GM12878 (cell line): ENCODE results near the gene CD33. TPM values are rescaled to one million over a fixed set of nuclear protein-coding genes. Genes with fewer than 3 reads are reported as not detected.

ENCODE experiments used
- ATAC-seq: fragments of 200-7000 bp; cut with Tn5 transposase; 3 replicates; pipeline ENCODE4 v1.9.1; 2020; ENCODE audit warnings: mild to moderate bottlenecking, moderate library complexity
- BruUV-seq: library from RNA; stranded (reverse); fragments of 400-500 nt; replicated peaks from 2 replicates; lab custom pipeline; 2021; lab: Mats Ljungman, UMichigan
- CTCF ChIA-PET: fragments of 300-600 bp; sonication (Branson Sonifier 250); formaldehyde crosslinking; extraction: SDS; loops from one replicate; lab custom pipeline; 2021; ENCODE audit warnings: inconsistent platforms; lab: Yijun Ruan, JAX
- POLR2A ChIA-PET: fragments of 350-600 bp; formaldehyde crosslinking; extraction: SDS; loops from one replicate; lab custom pipeline; 2021; ENCODE audit warnings: inconsistent platforms; lab: Charles Lee
- RAD21 ChIA-PET: fragments of 300-600 bp; sonication (Branson Sonifier 250); formaldehyde crosslinking; loops from one replicate; lab custom pipeline; 2023; ENCODE audit warnings: antibody characterized with exemption; ENCODE audit not compliant: unreplicated experiment; lab: Charles Lee
- SMC1A ChIA-PET: fragments of 300-600 bp; sonication (Branson Sonifier 250); formaldehyde crosslinking; loops from one replicate; lab custom pipeline; 2023; ENCODE audit not compliant: unreplicated experiment, uncharacterized antibody; lab: Charles Lee
- DNase-seq: peaks from one replicate; pipeline ENCODE4 v3.0.0-alpha.2; 2011; ENCODE audit warnings: low read depth, low spot score
- FAIRE-seq: peaks from 3 replicates; lab custom pipeline; 2011; peaks lifted over from hg19 to GRCh38; lab: Jason Lieb, UNC
- H2AFZ ChIP-seq: 2 replicates; pipeline ENCODE4 v1.6.0; 2011; ENCODE audit warnings: low read depth, low read length, control low read depth; ENCODE audit not compliant: control insufficient read depth
- H3K27ac ChIP-seq: 2 replicates; pipeline ENCODE4 v1.5.1; 2011; ENCODE audit warnings: control low read depth; ENCODE audit not compliant: control insufficient read depth, insufficient read depth
- H3K27me3 ChIP-seq, 2 experiments: replicated peaks in 1 of 2; 2 replicates each; pipeline versions ENCODE4 v1.6.0 to v1.6.1; 2011; ENCODE audit warnings: low read length in 1 of 2; ENCODE audit not compliant: control insufficient read depth in 2 of 2, insufficient read depth in 2 of 2
- H3K36me3 ChIP-seq, 2 experiments: 2 replicates each; pipeline ENCODE4 v1.5.1; 2011; ENCODE audit warnings: low read length in 1 of 2; ENCODE audit not compliant: control insufficient read depth in 2 of 2, insufficient read depth in 2 of 2
- H3K4me1 ChIP-seq: 2 replicates; pipeline ENCODE4 v1.6.1; 2011; ENCODE audit warnings: mild to moderate bottlenecking, low read length, moderate library complexity, mixed read lengths; ENCODE audit not compliant: control insufficient read depth, insufficient read depth
- H3K4me2 ChIP-seq: 2 replicates; pipeline ENCODE4 v1.6.0; 2011; ENCODE audit warnings: control low read depth; ENCODE audit not compliant: control insufficient read depth, insufficient read depth
- H3K4me3 ChIP-seq: fragments of 200-600 bp; sonication (generic); 2 replicates; pipeline ENCODE4 v1.5.1; 2016
- H3K79me2 ChIP-seq: 2 replicates; pipeline ENCODE4 v1.6.0; 2011; ENCODE audit warnings: low read length; ENCODE audit not compliant: control insufficient read depth, insufficient read depth
- H3K9ac ChIP-seq: 2 replicates; pipeline ENCODE4 v1.8.0; 2011; ENCODE audit warnings: low read length, control low read depth, mixed read lengths; ENCODE audit not compliant: control insufficient read depth, insufficient read depth
- H3K9me3 ChIP-seq: replicated peaks from 3 replicates; pipeline ENCODE4 v1.5.1; 2011; ENCODE audit warnings: mild to moderate bottlenecking, low read length; ENCODE audit not compliant: control insufficient read depth, insufficient read depth
- H4K20me1 ChIP-seq: 2 replicates; pipeline ENCODE4 v1.6.0; 2011; ENCODE audit not compliant: control insufficient read depth, insufficient read depth
- EP300 ChIP-seq, 2 experiments: fragments of 150-350 bp in 1 of 2; IDR thresholded peaks; 2 replicates each; pipeline ENCODE4 v1.6.1; 2011 to 2012; ENCODE audit warnings: low read depth in 2 of 2, low read length in 2 of 2, borderline replicate concordance in 1 of 2, improper control_type of control experiment in 1 of 2, inconsistent platforms in 1 of 2; ENCODE audit not compliant: control insufficient read depth in 1 of 2
- EZH2 ChIP-seq: IDR thresholded peaks from 2 replicates; pipeline ENCODE4 v1.6.1; 2012; ENCODE audit warnings: low read depth, mild to moderate bottlenecking, control low read depth, inconsistent platforms, low read length, borderline replicate concordance; ENCODE audit not compliant: control insufficient read depth
- IKZF2 ChIP-seq, 2 experiments: fragments of 450-650 bp; IDR thresholded peaks; 2 replicates each; pipeline ENCODE4 v1.6.1; 2017; ENCODE audit warnings: mild to moderate bottlenecking in 2 of 2, moderate library complexity in 2 of 2
- MYB ChIP-seq: fragments of 150-350 bp; IDR thresholded peaks from 2 replicates; pipeline ENCODE4 v1.6.1; 2014; ENCODE audit warnings: mild to moderate bottlenecking, low read depth, low read length, borderline replicate concordance
- YBX1 ChIP-seq: fragments of 450-650 bp; IDR thresholded peaks from 2 replicates; pipeline ENCODE4 v1.6.1; 2016; ENCODE audit warnings: antibody characterized with exemption
- ZBED1 ChIP-seq: IDR thresholded peaks from 2 replicates; pipeline ENCODE4 v1.6.1; 2016; ENCODE audit warnings: borderline replicate concordance
- WGBS: methylation state at CpG from one replicate; pipeline ENCODE4 v1.1.6; 2016; ENCODE audit warnings: low lambda C conversion rate; ENCODE audit not compliant: insufficient replicate concordance, insufficient coverage; ENCODE audit errors: missing lambda C conversion rate; 5-methylcytosine and 5-hydroxymethylcytosine counted together
- in situ Hi-C: fragments of 300-500 bp; cut with MboI; formaldehyde crosslinking; loops from 9 replicates; pipeline ENCODE4 v1.14.3; 2018; ENCODE audit warnings: mixed read lengths
- intact Hi-C: fragments of 100-400 bp; cut with micrococcal nuclease; formaldehyde crosslinking; loops from one replicate; pipeline ENCODE4 v1.14.2; 2022; ENCODE audit not compliant: unreplicated experiment
- polyA plus RNA-seq, 11 experiments: library from polyadenylated mRNA; depleted of rRNA in 4 of 11; unstranded in 6 of 11; stranded (reverse) in 5 of 11; fragments of >200 nt; fragmentation: Nextera tagmentation in 4 of 11; fragmentation: Illumina TruSeq in 1 of 11; extraction: Ambion mirVana in 4 of 11; extraction: Trizol in 1 of 11; gene quantifications; 1 replicate in 1 of 11; 2 replicates in 10 of 11; pipeline versions ENCODE4 v1.2.1 to v1.2.3, GENCODE V29; 2011 to 2016; ENCODE audit warnings: inconsistent platforms in 2 of 11, missing spikeins in 2 of 11, low read depth in 1 of 11
- total RNA-seq, 4 experiments: library from RNA; depleted of rRNA in 3 of 4; stranded (reverse); fragments of >200 nt in 3 of 4; fragmentation: Illumina TruSeq in 1 of 4; extraction: Trizol in 1 of 4; gene quantifications; 2 replicates each; pipeline versions ENCODE4 v1.2.1 to v1.2.3, GENCODE V29; 2013 to 2021

Gene CD33
- total and polyA plus RNA-seq, 10 of the 15 experiments (the other 5 are each of a cell fraction or from before 2014, with no cell fraction given) = 0.29 to 17.9 (median 0.72) TPM; not detected in 1

GRCh38 chr19:51227326-51227725 lies 2.4 kb downstream of the CD33 start (continued):
- TF ChIP-seq YBX1 = no peak

GRCh38 chr19:51227966-51228365 lies 3.1 kb downstream of the CD33 start:
- no peak overlapping the region for H2AFZ ChIP-seq
- no peak overlapping the region for H3K27ac ChIP-seq
- H4K20me1 ChIP-seq = no peaks in the 10 kb centered on the region
- ChIA-PET SMC1A (no interaction called here), RAD21 (interaction anchor here (0.7 kb wide), 1 partner anchor 226 kb away, joined by 3 read pairs; no protein-coding TSS in a partner anchor), CTCF (interaction anchor here (1.2 kb wide), 1 partner anchor 26 kb away, joined by 4 read pairs; no protein-coding TSS in a partner anchor), POLR2A (no interaction called here)
- DNase-seq (no peak), ATAC-seq (no peak), FAIRE-seq (no peak)
- H3K4me3 ChIP-seq = no peak overlapping the region
- no peaks in the 10 kb centered on the region for H3K4me1 ChIP-seq
- H3K36me3 ChIP-seq = no peaks in the 10 kb centered on the region
- no peak overlapping the region for H3K4me2 ChIP-seq
- BruUV-seq = no TSS peak
- WGBS = 84% methylated on average over 2 of the region's 2 CpGs
- intact Hi-C loops = no loop called here
- H3K9me3 ChIP-seq = no peaks in the 10 kb centered on the region
- TF ChIP-seq IKZF2 (IDR thresholded peaks at IDR 0.05) = no peak
- no peak for TF ChIP-seq EZH2
- TF ChIP-seq EP300 (IDR thresholded peaks at IDR 0.05; ENCODE audit: borderline replicate concordance in 1 of 2, control insufficient read depth in 1 of 2, low read depth in 2 of 2, low read length in 2 of 2) = no peak
- TF ChIP-seq ZBED1 = no peak
- no peak for TF ChIP-seq MYB
- no peaks in the 10 kb centered on the region; a peak in 2 of 4 replicates for H3K27me3 ChIP-seq
- H3K9ac ChIP-seq = no peak overlapping the region
- no peaks in the 10 kb centered on the region for H3K79me2 ChIP-seq
- in situ Hi-C loops = no loop called here
